Left hindlimb (tissue), 1 donor: Measurements from ENCODE around the gene NCAN.
"Not testable (repeated sequence)": the region's sequence is repeated elsewhere in the genome, so short reads cannot be mapped to it uniquely, and the experiment has no call there.

Experiments used
- DNase-seq: peaks from one replicate; pipeline ENCODE4 v3.0.0-alpha.2; 2018

Gene NCAN

GRCh38 chr19:19211499-19212420 is at the start of gene NCAN:
TSS of gene NCAN (plus strand) at chr19:19211958. CDS start at chr19:19216954, 4,996 bp downstream.
- DNase-seq = no peak

- no peak for DNase-seq
Measured at GRCh38 chr19:19162495-19162894, 49.3 kb upstream of the NCAN start.

GRCh38 chr19:19165396-19165795 is 46.4 kb upstream of the NCAN start:
- no peak for DNase-seq

GRCh38 chr19:19167612-19168011 is 44.1 kb upstream of the NCAN start:
- DNase-seq = no peak

GRCh38 chr19:19169236-19170052 is 42.3 kb upstream of the NCAN start:
- no peak for DNase-seq

- peak; percentile 70 for DNase-seq
Measured at GRCh38 chr19:19170053-19170872, 41.5 kb upstream of the NCAN start, which contains the start of gene MEF2B. TSS of gene MEF2B (minus strand) at chr19:19170263. CDS start at chr19:19150735, 19,528 bp downstream.

GRCh38 chr19:19170873-19171672 is 40.7 kb upstream of the NCAN start:
- DNase-seq = no peak

GRCh38 chr19:19171821-19172532 is 39.8 kb upstream of the NCAN start:
- DNase-seq = no peak

- not testable (repeated sequence) for DNase-seq
Measured at GRCh38 chr19:19173243-19173642, 38.5 kb upstream of the NCAN start.

- no peak for DNase-seq
Measured at GRCh38 chr19:19176950-19177349, 34.8 kb upstream of the NCAN start.

GRCh38 chr19:19179548-19180441 is 32.0 kb upstream of the NCAN start:
- no peak for DNase-seq

GRCh38 chr19:19181488-19181998 is 30.2 kb upstream of the NCAN start:
- DNase-seq = no peak

GRCh38 chr19:19185853-19186740 is 25.7 kb upstream of the NCAN start:
- DNase-seq = no peak

GRCh38 chr19:19186742-19187141 is 25.0 kb upstream of the NCAN start:
- no peak for DNase-seq

- no peak for DNase-seq
Measured at GRCh38 chr19:19191768-19192077, 20.0 kb upstream of the NCAN start.

GRCh38 chr19:19192078-19192882 is 19.5 kb upstream of the NCAN start, which contains the start of the genes BORCS8 and RFXANK:
TSS of gene BORCS8 (minus strand) at chr19:19192152. CDS start at chr19:19192117, 35 bp downstream.
TSS of gene RFXANK (plus strand) at chr19:19192258. CDS start at chr19:19193947, 1,689 bp downstream.
- peak; percentile 99 for DNase-seq

GRCh38 chr19:19192910-19193423 is 18.8 kb upstream of the NCAN start:
- no peak for DNase-seq

- DNase-seq = no peak
Measured at GRCh38 chr19:19193926-19194325, 17.8 kb upstream of the NCAN start.
